Hypothalamus (tissue), 51 donors: Measurements from ENCODE around the gene CCR2.
"Not testable (repeated sequence)": the region's sequence is repeated elsewhere in the genome, so short reads cannot be mapped to it uniquely, and the experiment has no call there.

ENCODE experiments used
- DNase-seq, 51 donors: peaks; one replicate each; lab custom pipeline; 2025; lab: John Stamatoyannopoulos, UW

The CCR2 gene

DNA sequence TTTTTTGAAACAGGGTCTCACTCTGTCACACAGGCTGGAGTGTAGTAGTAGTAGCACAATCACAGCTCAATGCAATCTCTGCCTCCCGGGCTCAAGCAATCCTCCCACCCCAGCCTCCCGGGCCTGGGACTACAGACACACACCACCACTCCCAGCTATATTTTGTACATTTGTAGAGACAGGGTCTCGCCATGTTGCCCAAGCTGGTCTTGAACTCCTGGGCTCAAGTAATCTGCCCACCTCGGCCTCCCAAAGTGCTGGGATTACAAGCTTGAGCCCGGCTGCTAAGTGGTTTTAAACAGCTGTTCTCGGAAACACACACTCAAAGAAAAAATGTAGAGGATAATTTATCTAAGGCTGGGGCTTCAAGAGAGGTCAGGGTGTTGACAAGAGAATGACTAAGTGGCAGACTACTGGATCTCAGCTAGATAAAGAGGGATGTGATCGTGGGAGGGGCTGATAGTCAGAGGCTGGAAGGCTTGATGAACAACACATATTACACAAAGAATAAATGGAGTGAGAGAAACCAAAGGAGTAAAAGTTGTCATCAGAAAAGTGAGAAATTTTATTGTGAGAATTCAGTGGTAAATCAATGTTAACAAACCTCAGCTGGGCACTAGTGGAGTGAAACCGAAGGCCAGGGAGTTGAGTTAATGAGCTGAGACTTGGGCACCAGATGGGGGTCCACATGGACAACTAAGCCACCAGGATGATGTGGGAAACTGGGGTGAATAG is 46.3 kb downstream of the CCR2 start:
- no peak for DNase-seq

DNA sequence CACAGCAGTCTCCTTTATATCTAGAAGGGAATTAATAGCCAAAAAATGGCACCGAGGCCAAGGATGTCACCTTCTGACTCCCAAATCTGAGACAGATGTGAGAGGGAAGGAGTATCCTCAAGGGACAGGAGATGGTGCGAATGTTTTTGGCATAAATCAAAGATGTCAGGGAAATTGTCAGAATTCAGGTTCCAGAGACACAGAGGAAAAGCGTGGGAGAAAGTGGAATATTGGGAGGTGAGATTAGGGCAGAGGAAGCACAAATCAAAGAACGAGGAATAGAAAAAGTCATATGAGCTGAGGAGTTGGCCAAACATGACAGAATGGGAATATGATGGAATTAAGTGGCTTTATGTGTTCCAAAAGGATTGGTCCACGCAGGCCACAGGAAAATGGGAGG is 46.9 kb downstream of the CCR2 start:
- DNase-seq: no peak

GRCh38 chr3:46401579-46401978 is 47.7 kb downstream of the CCR2 start:
- no peak for DNase-seq

GRCh38 chr3:46402902-46403301 is 49.0 kb downstream of the CCR2 start:
- DNase-seq: not testable (repeated sequence)

DNA sequence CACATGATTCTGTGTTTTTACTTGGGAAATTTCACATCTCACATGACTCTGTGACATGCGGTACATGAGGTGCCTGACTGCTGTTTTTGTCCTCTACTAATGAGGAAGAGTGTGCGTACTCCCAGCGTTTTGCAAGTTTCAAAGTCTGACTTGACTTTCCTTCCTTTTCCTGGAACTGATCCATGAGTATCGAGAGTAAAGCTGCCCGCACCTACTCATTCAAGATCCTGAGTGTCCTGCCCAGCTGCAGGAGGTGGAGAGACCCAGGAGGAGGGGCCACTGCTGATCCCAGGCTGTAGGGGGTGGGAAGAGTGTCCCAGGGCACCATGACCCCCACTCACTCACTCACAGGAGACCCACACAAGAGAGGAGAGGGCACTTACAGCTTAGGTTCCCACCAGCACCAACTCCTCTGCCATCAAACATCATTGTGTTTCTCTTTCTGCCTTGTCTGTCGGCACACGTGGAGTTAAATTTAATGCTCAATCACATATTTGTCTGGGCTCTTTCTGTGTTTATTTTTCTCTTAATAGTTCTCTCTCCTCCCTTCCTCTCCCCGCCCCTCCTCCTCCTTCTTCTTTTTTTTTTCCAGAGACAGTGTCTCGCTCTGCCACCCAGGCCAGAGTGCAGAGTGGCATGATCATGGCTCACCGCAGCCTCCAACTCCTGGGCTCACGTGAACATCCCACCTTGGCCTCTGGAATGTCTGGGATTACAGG is 51.5 kb downstream of the CCR2 start:
- peak in 1 of 51 donors; percentile 16 for DNase-seq

GRCh38 chr3:46406443-46406787 is 52.5 kb downstream of the CCR2 start:
- DNase-seq: no peak

GRCh38 chr3:46406788-46407611 is 53.1 kb downstream of the CCR2 start, which contains the start of the genes CCR5AS and CCRL2:
CCR5AS (minus strand) TSS chr3:46407066.
CCRL2 (plus strand) TSS chr3:46407259; CDS start chr3:46408080, 821 bp downstream.
- peak in 12 of 51 donors; percentile 3 to 33 (median 15) for DNase-seq

GRCh38 chr3:46407970-46408369 is 54.1 kb downstream of the CCR2 start:
- DNase-seq: peak in 1 of 51 donors; percentile 15

DNA sequence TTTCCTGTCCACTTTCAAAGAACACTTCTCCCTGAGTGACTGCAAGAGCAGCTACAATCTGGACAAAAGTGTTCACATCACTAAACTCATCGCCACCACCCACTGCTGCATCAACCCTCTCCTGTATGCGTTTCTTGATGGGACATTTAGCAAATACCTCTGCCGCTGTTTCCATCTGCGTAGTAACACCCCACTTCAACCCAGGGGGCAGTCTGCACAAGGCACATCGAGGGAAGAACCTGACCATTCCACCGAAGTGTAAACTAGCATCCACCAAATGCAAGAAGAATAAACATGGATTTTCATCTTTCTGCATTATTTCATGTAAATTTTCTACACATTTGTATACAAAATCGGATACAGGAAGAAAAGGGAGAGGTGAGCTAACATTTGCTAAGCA is 54.9 kb downstream of the CCR2 start:
- no peak for DNase-seq

DNA sequence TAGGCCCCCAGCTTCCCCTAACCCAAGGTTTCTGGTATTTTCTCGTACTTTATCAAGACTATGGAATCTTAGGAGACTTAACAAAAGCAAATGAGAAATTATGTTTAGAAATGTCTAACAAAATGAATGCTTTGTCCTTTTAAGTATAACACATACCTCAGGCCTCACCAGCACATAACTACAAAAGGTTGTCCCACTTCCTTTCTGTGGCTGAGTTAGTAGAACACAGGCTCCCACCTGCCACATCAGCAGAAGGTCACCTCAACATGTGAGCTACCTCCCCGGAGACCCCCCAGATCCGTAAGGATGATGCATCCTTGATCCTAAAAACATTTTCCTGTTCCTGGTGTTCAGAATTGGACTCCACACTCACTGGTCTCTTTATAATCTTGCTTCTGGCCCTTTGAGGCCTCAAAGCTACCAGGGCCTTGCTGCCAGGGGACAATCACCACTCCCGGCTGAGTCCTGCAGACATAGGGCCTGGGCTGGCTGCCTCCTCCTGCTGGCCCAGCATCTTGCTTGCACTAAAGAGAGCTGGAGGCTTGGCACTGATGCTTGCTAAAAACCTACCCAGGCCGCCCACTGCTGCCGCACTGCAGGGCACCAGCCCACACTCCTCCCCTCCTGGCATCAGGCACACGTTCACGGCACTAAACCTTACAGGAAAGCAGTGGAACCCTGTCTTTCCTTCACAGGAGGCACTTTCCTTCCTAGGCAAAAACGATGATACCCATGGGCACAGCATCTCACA is 56.0 kb downstream of the CCR2 start:
- DNase-seq: peak in 2 of 51 donors; percentile 11 to 17
